VCaP (cell line): Measurements from ENCODE around the gene MAP3K5.
A peak's percentile ranks its signal among the peaks of the same experiment; 100 is the strongest.

Experiments used
- H3K27ac ChIP-seq: fragments of 450-650 bp; 2 replicates; pipeline ENCODE4 v1.5.1; 2017
- CTCF ChIP-seq: fragments of 450-650 bp; conservative IDR thresholded peaks from 2 replicates; pipeline ENCODE4 v1.5.1; 2017; ENCODE audit warnings: mild to moderate bottlenecking, moderate library complexity

Gene MAP3K5

GRCh38 chr6:136658711-136659110, 133.6 kb downstream of the MAP3K5 start:
- no peak for TF ChIP-seq CTCF
- peak overlapping the region; percentile 49 for H3K27ac ChIP-seq

GRCh38 chr6:136657666-136658065, 134.6 kb downstream of the MAP3K5 start:
- H3K27ac ChIP-seq: peak overlapping the region; percentile 49
- no peak for TF ChIP-seq CTCF

DNA sequence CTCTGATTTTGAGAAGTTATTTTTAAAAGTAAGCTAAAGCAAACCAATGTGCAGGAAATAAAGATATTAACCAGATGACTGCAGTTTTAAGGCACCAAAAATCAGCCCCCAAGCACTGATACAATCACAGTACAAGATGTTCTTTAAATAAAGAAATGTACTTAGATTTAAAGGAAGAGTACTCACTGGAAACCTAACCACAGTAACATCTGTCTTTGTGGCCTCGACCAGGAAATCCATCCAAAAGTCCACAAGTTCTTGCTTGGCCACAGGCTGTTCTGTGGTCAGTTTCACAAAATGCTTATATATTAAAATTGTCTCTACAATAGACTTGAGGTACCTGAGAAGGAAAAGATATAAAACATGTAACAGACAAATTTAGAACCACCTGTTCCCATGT, 136.2 kb downstream of the MAP3K5 start:
- H3K27ac ChIP-seq: peak overlapping the region; percentile 26; the same call in 1 of the 2 replicates

GRCh38 chr6:136655239-136656014, 136.8 kb downstream of the MAP3K5 start:
- TF ChIP-seq CTCF: no peak
- H3K27ac ChIP-seq: peak overlapping the region; percentile 26

More for the DNA sequence above, 136.2 kb downstream of the MAP3K5 start:
- no peak for TF ChIP-seq CTCF

DNA sequence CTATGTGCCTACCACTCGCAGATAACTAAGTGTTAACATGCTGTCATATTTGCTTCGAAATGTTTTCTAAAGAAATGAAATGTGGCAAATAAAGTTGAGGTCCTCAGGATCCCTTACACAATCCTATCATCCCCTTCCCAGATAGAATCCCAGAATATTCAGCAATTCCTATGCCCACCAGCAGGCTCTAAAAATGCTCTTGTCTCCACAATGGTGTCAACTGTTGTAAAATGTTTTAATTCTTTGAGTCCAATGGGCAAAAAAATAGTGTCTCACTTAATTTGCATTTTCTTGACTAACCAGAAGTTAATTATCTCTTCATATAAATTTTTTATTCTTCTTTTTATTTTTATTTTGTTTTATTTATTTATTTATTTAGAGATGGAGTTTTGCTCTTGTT, 138.2 kb downstream of the MAP3K5 start:
- TF ChIP-seq CTCF: no peak
- H3K27ac ChIP-seq: no peak overlapping the region

DNA sequence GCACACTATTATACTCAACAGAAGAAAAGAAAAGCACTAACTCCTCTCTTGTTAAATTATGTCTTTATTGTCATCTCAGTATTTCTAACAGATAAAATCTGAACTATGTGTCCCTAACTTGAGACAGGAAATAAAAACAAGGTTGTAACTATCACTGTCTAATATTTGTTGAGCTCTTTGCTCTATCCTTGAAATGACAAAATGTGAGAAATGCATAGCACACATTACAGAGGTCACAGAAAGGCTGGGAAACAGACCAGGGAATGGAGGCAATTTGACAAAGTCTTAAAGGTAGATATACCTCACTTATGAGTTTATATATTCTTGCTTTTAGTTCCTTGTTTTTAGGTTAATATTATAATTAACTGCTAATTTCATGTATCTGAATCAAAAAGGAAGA, 139.6 kb downstream of the MAP3K5 start:
- TF ChIP-seq CTCF: no peak
- H3K27ac ChIP-seq: peak overlapping the region; percentile 53

- TF ChIP-seq CTCF: no peak
- peak overlapping the region; percentile 53 for H3K27ac ChIP-seq
These were observed 140.3 kb downstream of the MAP3K5 start for GRCh38 chr6:136651982-136652381.
